Muscle layer of colon (tissue), 2 donors: Measurements from ENCODE around the gene KRTAP10-9.

Source experiments
- H3K27ac ChIP-seq: one replicate; pipeline ENCODE4 v1.7.0; 2013; ENCODE audit warnings: low read depth, mild to moderate bottlenecking, low read length, moderate library complexity
- H3K27me3 ChIP-seq, 2 donors: one replicate each; pipeline ENCODE4 v1.7.0; 2013; ENCODE audit warnings: low read length in 2 of 2, mild to moderate bottlenecking in 2 of 2; ENCODE audit not compliant: insufficient read depth in 2 of 2, control insufficient read depth in 1 of 2
- H3K36me3 ChIP-seq: one replicate; pipeline ENCODE4 v1.7.0; 2013; ENCODE audit warnings: mild to moderate bottlenecking, low read length; ENCODE audit not compliant: insufficient read depth
- H3K4me1 ChIP-seq: one replicate; pipeline ENCODE4 v1.7.0; 2013; ENCODE audit warnings: mild to moderate bottlenecking, low read length; ENCODE audit not compliant: insufficient read depth
- H3K4me3 ChIP-seq, 2 donors: one replicate each; pipeline ENCODE4 v1.7.0; 2013; ENCODE audit warnings: low read length in 2 of 2, low read depth in 1 of 2, mild to moderate bottlenecking in 1 of 2, moderate library complexity in 1 of 2
- H3K9ac ChIP-seq: one replicate; pipeline ENCODE4 v1.7.0; 2013; ENCODE audit warnings: low read length
- H3K9me3 ChIP-seq: one replicate; pipeline ENCODE4 v1.7.0; 2013; ENCODE audit warnings: mild to moderate bottlenecking, low read length
- donor health status: abdominal sarcoma.
- donor health status: Adenocarcinoma of cecum.

KRTAP10-9 gene

GRCh38 chr21:44649521-44650100, 22.7 kb downstream of the KRTAP10-9 start:
- no peak overlapping the region for H3K4me3 ChIP-seq
- peaks cover 0 to 12% of the 10 kb centered on the region in 2 donors for H3K27me3 ChIP-seq
- H3K9ac ChIP-seq = no peak overlapping the region
- H3K4me1 ChIP-seq = no peaks in the 10 kb centered on the region
- no peak overlapping the region for H3K27ac ChIP-seq
- H3K36me3 ChIP-seq = no peaks in the 10 kb centered on the region
- H3K9me3 ChIP-seq = peaks cover 8% of the 10 kb centered on the region

- peaks cover 0 to 12% of the 10 kb centered on the region in 2 donors for H3K27me3 ChIP-seq
- H3K4me1 ChIP-seq = no peaks in the 10 kb centered on the region
- H3K36me3 ChIP-seq = no peaks in the 10 kb centered on the region
- no peak overlapping the region for H3K4me3 ChIP-seq
- H3K9ac ChIP-seq = no peak overlapping the region
- no peak overlapping the region for H3K27ac ChIP-seq
- peaks cover under 1% of the 10 kb centered on the region for H3K9me3 ChIP-seq
Observed at GRCh38 chr21:44650265-44650972, 23.5 kb downstream of the KRTAP10-9 start.

DNA sequence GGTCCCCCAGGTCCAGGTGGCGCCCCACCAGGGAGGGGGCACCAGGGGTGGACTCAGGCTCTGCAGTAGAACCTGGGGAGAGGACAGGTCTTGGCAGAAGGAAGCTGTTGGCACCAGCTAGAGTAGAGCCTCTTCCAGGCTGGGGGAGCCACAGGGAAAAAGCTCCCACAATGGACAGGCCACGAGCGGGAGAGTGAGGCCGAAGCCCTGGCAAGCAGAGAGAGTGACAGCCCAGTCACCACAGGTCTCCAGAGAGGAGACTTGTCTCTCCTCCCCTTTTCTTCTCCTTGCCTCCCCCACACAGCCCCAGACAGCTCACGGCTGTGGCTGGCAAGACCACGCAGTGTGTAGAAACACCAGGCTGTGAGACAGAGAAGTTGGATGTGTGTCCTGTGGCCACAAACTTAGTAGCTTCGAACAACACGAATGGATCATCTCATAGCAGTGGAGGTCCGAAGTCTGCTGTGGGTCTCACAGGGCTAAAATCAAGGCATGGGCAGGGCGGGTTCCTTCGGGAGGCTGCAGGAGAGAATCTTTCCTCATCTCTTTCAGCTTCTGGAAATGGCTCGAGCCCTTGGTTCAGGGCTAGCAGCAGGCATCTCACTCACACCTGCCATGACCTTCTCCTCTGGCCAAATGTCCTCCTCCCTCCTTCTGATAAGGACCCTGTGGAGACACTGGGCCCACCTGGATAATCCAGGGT, 24.2 kb downstream of the KRTAP10-9 start:
- H3K27ac ChIP-seq = no peak overlapping the region
- no peak overlapping the region for H3K9ac ChIP-seq
- H3K9me3 ChIP-seq = no peaks in the 10 kb centered on the region
- no peak overlapping the region for H3K4me3 ChIP-seq
- H3K27me3 ChIP-seq = peaks cover 0 to 12% of the 10 kb centered on the region in 2 donors
- H3K4me1 ChIP-seq = no peaks in the 10 kb centered on the region
- H3K36me3 ChIP-seq = no peaks in the 10 kb centered on the region

DNA sequence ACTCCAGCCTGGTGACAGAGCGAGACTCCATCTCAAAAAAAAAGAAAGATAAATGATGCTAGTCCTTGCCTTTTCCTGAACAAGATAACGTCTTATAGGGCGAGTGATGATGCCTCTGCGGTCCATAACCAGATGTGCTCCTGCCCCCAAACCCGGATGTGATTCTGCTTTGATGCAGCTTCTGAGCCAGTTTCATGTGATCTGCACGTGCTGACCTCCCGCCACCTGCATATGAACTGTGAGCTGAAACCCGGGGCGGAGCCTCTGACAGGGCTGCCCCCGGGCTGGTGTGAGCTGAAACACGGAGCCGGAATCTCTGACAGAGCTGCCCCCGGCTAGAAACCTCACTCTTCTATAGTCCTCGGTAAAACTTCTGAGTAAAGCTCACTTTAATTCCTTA, 26.2 kb downstream of the KRTAP10-9 start:
- Histone ChIP-seq H3K4me1 (no peaks in the 10 kb centered on the region), H3K27me3 (peaks cover 0 to 5% of the 10 kb centered on the region in 2 donors), H3K9me3 (peaks cover under 1% of the 10 kb centered on the region), H3K27ac (no peak overlapping the region), H3K4me3 (no peak overlapping the region), H3K9ac (no peak overlapping the region), H3K36me3 (no peaks in the 10 kb centered on the region)

- Histone ChIP-seq H3K4me3 (no peak overlapping the region), H3K9me3 (peaks cover 3% of the 10 kb centered on the region), H3K9ac (no peak overlapping the region), H3K4me1 (no peaks in the 10 kb centered on the region), H3K27me3 (peaks cover 0 to 5% of the 10 kb centered on the region in 2 donors), H3K27ac (no peak overlapping the region), H3K36me3 (no peaks in the 10 kb centered on the region)
Observed at GRCh38 chr21:44653656-44654575, 27.0 kb downstream of the KRTAP10-9 start.

DNA sequence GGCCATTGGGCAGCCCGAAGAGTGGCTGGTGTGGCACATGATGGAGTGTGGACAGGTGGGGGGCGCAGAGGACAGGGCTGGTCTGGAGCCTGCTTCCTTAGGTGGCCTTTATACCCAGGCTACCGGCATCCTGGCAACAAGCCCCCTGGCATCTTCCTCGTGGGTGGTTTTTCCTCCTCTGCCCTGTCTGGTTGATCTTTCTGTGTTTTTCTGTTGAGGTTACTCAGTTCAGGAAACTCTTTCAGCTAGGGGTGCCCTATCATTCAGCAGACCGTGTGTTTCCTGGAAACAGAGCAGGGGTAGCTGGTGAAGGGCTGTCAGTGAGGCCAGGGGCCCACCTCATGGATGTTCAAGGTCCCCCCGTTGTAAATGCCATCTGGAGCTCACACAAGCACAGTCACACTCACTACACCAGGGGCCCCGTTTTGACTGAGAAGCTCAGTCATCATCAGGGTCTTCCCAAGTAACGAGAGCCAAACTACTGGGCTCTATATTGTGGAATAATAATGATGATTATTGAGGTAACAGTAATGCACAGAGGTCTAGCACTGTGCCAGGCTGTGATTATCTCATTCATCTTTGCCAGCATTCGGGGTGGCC, 27.8 kb downstream of the KRTAP10-9 start, which contains the start of gene KRTAP12-4:
Gene KRTAP12-4 (minus strand): TSS at position 84 of the 600 bp plus-strand sequence. CDS start 45 bp downstream, at position 39.
- no peak within 1 kb of the TSS for H3K9ac ChIP-seq
- no peaks in the 10 kb centered on the region for H3K4me1 ChIP-seq
- peaks cover 0 to 10% of the 10 kb centered on the region in 2 donors for H3K27me3 ChIP-seq
- no peaks in the 10 kb centered on the region for H3K36me3 ChIP-seq
- H3K27ac ChIP-seq = no peak within 1 kb of the TSS
- no peak within 1 kb of the TSS for H3K4me3 ChIP-seq
- H3K9me3 ChIP-seq = peaks cover 3% of the 10 kb centered on the region

DNA sequence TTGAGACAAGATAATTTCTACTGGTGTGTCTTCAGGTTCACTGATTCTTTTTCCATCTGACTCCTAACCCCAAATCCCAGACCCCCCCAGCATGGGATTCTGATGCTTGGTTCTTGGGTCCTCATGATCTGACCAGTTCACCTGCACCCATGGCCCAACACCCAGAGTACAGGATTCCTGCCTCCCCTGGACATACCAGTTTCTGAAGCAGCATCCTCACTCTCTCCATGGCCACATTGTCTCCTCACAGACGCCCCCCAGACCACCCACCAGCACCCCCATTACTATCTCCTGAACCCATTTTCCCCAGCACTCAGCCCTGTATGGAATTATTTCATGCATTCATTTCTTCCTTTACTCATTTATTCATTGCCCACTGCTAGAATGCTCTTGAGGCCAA, 30.0 kb downstream of the KRTAP10-9 start:
- no peaks in the 10 kb centered on the region for H3K36me3 ChIP-seq
- peaks cover 0 to 10% of the 10 kb centered on the region in 2 donors for H3K27me3 ChIP-seq
- peaks cover 3% of the 10 kb centered on the region for H3K9me3 ChIP-seq
- H3K9ac ChIP-seq = no peak overlapping the region
- no peaks in the 10 kb centered on the region for H3K4me1 ChIP-seq
- no peak overlapping the region for H3K27ac ChIP-seq
- H3K4me3 ChIP-seq = no peak overlapping the region

- Histone ChIP-seq H3K36me3 (no peaks in the 10 kb centered on the region), H3K27ac (no peak within 1 kb of the TSS), H3K27me3 (peaks cover 0 to 10% of the 10 kb centered on the region in 2 donors), H3K4me1 (no peaks in the 10 kb centered on the region), H3K9ac (no peak within 1 kb of the TSS), H3K4me3 (no peak within 1 kb of the TSS), H3K9me3 (peaks cover 3% of the 10 kb centered on the region)
Observed at GRCh38 chr21:44657635-44658540, 31.0 kb downstream of the KRTAP10-9 start, which contains the start of gene KRTAP12-3. TSS of gene KRTAP12-3 (plus strand) at chr21:44657932. CDS start at chr21:44657980, 48 bp downstream.

DNA sequence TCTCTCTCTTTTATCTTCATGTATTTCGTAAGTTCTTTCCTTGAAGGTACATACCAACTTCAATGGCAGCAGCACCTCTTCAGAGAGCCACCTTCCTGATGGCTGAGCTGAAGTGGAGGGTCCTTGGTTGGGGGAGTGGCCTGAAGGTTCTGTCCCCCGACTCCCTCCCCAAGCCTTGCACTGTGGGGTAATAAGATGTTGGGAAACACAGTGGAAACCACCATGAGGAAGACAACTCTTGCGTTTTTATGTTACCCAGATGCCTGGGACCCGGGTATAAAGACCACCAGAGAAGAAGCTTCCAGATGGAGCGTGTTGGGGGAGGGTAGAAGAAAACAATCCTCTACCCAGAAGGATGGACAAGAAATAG, 31.6 kb downstream of the KRTAP10-9 start:
- H3K4me1 ChIP-seq = no peaks in the 10 kb centered on the region
- H3K36me3 ChIP-seq = no peaks in the 10 kb centered on the region
- H3K27me3 ChIP-seq = peaks cover 0 to 10% of the 10 kb centered on the region in 2 donors
- H3K9ac ChIP-seq = no peak overlapping the region
- H3K27ac ChIP-seq = no peak overlapping the region
- no peak overlapping the region for H3K4me3 ChIP-seq
- H3K9me3 ChIP-seq = peaks cover 3% of the 10 kb centered on the region
